Measurements from ENCODE around the gene JARID2. TPM values are rescaled to one million over a fixed set of nuclear protein-coding genes. Genes with fewer than 3 reads are reported as not detected.

Gene JARID2
- total RNA-seq, 1 experiment from 2014 or later, result 6.0 TPM

DNA sequence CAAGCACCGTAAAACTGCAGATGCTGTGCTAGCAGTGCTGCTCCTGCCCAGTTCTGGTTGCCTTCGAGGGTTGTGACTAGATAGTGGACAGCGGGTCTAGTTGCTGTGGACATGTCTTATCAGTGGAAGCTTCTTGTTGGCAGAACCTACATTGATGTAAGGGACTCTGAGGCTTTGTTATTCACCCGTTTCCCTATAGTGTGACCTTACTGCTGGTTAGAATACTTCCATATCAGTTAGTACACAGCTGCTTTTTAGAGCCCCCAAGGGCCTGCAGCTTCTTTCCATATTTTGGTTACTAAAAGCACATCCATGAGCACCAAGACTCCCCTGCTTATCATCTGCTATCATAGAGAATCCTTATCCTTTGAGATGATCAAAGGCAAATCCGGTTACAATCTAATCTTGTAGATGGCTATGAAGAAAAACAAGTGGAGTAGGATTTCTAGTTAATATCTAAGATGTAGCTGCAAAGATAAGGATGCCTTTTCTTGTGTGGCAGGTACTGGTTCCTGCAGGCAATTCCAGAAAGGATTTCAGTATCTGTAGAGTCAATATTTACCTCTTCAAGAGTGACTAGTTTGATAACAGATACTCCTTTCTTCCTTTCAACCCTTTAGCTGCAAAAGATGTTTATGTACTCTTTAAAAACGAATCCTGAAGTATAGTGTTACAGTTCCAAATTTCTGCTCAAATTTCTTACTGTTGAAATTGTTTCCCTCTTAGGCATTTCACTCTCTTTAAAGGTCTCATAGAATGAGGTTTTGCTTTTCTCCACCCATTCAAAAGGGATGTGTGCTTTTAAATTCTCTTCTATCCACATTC, 163.6 kb downstream of the JARID2 start:
- no peaks in the 10 kb centered on the region for H3K27me3 ChIP-seq (ENCODE audit: control insufficient read depth, insufficient read depth, low read length)
- ChIA-PET CTCF (no interaction called here), POLR2A (interaction anchor here (0.5 kb wide), 1 partner anchor 17 kb away, joined by 5 read pairs; no protein-coding TSS in a partner anchor)
- ATAC-seq, result no peak
- TF ChIP-seq POLR2AphosphoS5 (IDR thresholded peaks at IDR 0.05; ENCODE audit: low read depth, low read length), result no peak
- TF ChIP-seq, protein P1, sequence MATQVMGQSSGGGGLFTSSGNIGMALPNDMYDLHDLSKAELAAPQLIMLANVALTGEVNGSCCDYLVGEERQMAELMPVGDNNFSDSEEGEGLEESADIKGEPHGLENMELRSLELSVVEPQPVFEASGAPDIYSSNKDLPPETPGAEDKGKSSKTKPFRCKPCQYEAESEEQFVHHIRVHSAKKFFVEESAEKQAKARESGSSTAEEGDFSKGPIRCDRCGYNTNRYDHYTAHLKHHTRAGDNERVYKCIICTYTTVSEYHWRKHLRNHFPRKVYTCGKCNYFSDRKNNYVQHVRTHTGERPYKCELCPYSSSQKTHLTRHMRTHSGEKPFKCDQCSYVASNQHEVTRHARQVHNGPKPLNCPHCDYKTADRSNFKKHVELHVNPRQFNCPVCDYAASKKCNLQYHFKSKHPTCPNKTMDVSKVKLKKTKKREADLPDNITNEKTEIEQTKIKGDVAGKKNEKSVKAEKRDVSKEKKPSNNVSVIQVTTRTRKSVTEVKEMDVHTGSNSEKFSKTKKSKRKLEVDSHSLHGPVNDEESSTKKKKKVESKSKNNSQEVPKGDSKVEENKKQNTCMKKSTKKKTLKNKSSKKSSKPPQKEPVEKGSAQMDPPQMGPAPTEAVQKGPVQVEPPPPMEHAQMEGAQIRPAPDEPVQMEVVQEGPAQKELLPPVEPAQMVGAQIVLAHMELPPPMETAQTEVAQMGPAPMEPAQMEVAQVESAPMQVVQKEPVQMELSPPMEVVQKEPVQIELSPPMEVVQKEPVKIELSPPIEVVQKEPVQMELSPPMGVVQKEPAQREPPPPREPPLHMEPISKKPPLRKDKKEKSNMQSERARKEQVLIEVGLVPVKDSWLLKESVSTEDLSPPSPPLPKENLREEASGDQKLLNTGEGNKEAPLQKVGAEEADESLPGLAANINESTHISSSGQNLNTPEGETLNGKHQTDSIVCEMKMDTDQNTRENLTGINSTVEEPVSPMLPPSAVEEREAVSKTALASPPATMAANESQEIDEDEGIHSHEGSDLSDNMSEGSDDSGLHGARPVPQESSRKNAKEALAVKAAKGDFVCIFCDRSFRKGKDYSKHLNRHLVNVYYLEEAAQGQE (IDR thresholded peaks at IDR 0.05; ENCODE audit: insufficient read depth in 1 of 2, low read depth in 2 of 2, low read length in 1 of 2), result no peak
- TF ChIP-seq TCF7L2 (IDR thresholded peaks at IDR 0.05; ENCODE audit: low read depth, low read length), result no peak
- TF ChIP-seq, protein P2, sequence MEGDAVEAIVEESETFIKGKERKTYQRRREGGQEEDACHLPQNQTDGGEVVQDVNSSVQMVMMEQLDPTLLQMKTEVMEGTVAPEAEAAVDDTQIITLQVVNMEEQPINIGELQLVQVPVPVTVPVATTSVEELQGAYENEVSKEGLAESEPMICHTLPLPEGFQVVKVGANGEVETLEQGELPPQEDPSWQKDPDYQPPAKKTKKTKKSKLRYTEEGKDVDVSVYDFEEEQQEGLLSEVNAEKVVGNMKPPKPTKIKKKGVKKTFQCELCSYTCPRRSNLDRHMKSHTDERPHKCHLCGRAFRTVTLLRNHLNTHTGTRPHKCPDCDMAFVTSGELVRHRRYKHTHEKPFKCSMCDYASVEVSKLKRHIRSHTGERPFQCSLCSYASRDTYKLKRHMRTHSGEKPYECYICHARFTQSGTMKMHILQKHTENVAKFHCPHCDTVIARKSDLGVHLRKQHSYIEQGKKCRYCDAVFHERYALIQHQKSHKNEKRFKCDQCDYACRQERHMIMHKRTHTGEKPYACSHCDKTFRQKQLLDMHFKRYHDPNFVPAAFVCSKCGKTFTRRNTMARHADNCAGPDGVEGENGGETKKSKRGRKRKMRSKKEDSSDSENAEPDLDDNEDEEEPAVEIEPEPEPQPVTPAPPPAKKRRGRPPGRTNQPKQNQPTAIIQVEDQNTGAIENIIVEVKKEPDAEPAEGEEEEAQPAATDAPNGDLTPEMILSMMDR (IDR thresholded peaks at IDR 0.05), result no peak
- TF ChIP-seq SIN3A (IDR thresholded peaks at IDR 0.05; ENCODE audit: borderline replicate concordance, insufficient read depth, low read depth, low read length), result no peak
- H3K9me3 ChIP-seq (ENCODE audit: control insufficient read depth, insufficient read depth, low read depth, low read length), result no peaks in the 10 kb centered on the region
- no TSS peak for BruUV-seq (replicated peaks)
- in situ Hi-C loops (cut with HindIII; ENCODE audit: low pct_unique_long_range_greater_than_20kb, low sequenced_read_pairs) (no loop called here), intact Hi-C loops (cut with micrococcal nuclease; ENCODE audit: unreplicated experiment) (no loop called here)
- H3K27ac ChIP-seq (ENCODE audit: low read length), result no peak overlapping the region
- DNase-seq (ENCODE audit: low read depth, low spot score), result no peak
- H3K4me3 ChIP-seq (ENCODE audit: low read depth in 2 of 2, low read length in 2 of 2), result no peak overlapping the region
- no peaks in the 10 kb centered on the region for H3K4me1 ChIP-seq (ENCODE audit: control insufficient read depth, insufficient read depth, low read length)
- H3K36me3 ChIP-seq (ENCODE audit: control insufficient read depth, insufficient read depth, low read length), result no peaks in the 10 kb centered on the region

DNA sequence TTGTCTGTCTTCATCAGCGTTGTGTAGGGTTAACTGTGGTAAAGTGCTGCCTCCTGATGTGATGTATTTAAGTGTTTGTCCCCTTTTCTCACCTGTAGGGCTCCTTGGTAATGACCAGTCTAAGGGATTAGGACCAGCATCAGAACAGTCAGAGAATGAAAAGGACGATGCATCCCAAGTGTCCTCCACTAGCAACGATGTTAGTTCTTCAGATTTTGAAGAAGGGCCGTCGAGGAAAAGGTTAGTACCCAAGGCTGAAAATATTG, 164.2 kb downstream of the JARID2 start:
- in situ Hi-C loops (cut with HindIII; ENCODE audit: low pct_unique_long_range_greater_than_20kb, low sequenced_read_pairs), result no loop called here

More for the DNA sequence above, 164.2 kb downstream of the JARID2 start:
- no TSS peak for BruUV-seq (replicated peaks)
- ATAC-seq (no peak), DNase-seq (ENCODE audit: low read depth, low spot score) (no peak)
- Histone ChIP-seq H3K4me1 (ENCODE audit: control insufficient read depth, insufficient read depth, low read length) (no peaks in the 10 kb centered on the region), H3K9me3 (ENCODE audit: control insufficient read depth, insufficient read depth, low read depth, low read length) (no peaks in the 10 kb centered on the region), H3K27me3 (ENCODE audit: control insufficient read depth, insufficient read depth, low read length) (no peaks in the 10 kb centered on the region), H3K4me3 (ENCODE audit: low read depth in 2 of 2, low read length in 2 of 2) (no peak overlapping the region), H3K36me3 (ENCODE audit: control insufficient read depth, insufficient read depth, low read length) (no peaks in the 10 kb centered on the region), H3K27ac (ENCODE audit: low read length) (no peak overlapping the region)
- ChIA-PET CTCF (no interaction called here), POLR2A (interaction anchor here (0.5 kb wide), 1 partner anchor 18 kb away, joined by 5 read pairs; no protein-coding TSS in a partner anchor)
- TF ChIP-seq, protein P2 (IDR thresholded peaks at IDR 0.05), result no peak
- no peak for TF ChIP-seq TCF7L2 (IDR thresholded peaks at IDR 0.05; ENCODE audit: low read depth, low read length)
- TF ChIP-seq, protein P1 (IDR thresholded peaks at IDR 0.05; ENCODE audit: insufficient read depth in 1 of 2, low read depth in 2 of 2, low read length in 1 of 2), result no peak
- TF ChIP-seq POLR2AphosphoS5 (IDR thresholded peaks at IDR 0.05; ENCODE audit: low read depth, low read length), result no peak
- no peak for TF ChIP-seq SIN3A (IDR thresholded peaks at IDR 0.05; ENCODE audit: borderline replicate concordance, insufficient read depth, low read depth, low read length)
- intact Hi-C loops (cut with micrococcal nuclease; ENCODE audit: unreplicated experiment), result no loop called here
